Cerebellar nuclear complex (tissue), 1 donor: ENCODE data around the gene FAAH2.
"Not testable (repeated sequence)": the region's sequence is repeated elsewhere in the genome, so short reads cannot be mapped to it uniquely, and the experiment has no call there.

Experiments used
- DNase-seq, 2 experiments: peaks; one replicate each; lab custom pipeline; 2025; lab: John Stamatoyannopoulos, UW

FAAH2 gene

DNA sequence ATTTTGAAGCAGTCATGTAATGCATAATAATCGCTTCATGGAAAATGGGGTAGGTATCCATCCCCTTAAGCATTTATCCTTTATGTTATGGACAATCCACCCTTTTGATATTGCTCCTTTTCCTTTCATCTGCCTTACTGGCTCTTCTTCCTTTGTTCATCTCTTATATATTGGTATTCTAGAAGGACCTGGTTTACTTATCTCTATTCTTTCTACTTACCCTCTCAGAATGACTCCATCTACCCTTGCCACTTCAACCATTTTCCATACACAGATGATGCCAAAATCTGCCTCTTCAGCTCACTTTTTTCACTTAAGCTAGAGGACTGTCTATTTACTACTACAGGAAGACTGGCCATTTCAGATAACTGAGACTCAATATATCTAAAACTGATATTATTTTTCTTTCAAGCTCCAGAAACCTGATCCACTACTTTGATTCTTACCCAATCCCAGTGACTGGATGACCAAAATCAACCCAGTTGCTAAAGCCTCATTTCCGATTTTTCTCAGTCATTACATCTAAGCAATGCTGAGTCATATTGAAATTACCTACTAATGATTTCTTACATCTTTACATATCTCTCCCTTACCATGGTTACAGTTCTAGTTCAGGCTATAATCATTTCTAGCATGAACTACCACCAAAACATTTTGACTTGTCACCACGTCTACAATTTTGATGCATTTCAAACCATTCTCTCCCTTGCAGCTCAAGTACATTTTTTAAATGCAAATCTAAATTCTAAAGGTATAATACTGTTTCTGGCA lies 93.7 kb downstream of the FAAH2 start:
- DNase-seq: no peak

- DNase-seq: not testable (repeated sequence)
These were observed 107.7 kb downstream of the FAAH2 start for GRCh38 chrX:57394162-57394561.

DNA sequence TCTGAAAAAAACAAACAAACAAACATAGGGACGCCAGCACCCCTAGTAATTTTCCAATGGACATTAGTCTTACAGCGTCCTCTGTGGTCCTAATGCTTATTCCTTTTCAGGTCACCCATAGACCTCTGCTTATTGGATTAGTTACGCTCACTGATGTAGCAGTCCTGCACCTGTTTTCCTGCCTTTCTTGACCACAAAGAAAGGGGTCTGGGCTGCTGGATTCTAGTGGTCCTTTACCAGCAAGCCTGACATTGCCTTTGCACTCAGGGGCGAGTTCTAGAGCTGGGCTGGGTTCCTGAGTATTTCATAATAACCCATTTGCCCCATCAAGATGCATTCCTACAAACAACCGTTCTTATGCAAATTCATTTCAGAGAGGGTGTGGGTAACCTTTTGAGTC lies 116.7 kb downstream of the FAAH2 start:
- not testable (repeated sequence) for DNase-seq

- DNase-seq: no peak
These were observed 119.6 kb downstream of the FAAH2 start for GRCh38 chrX:57406149-57406548.

DNA sequence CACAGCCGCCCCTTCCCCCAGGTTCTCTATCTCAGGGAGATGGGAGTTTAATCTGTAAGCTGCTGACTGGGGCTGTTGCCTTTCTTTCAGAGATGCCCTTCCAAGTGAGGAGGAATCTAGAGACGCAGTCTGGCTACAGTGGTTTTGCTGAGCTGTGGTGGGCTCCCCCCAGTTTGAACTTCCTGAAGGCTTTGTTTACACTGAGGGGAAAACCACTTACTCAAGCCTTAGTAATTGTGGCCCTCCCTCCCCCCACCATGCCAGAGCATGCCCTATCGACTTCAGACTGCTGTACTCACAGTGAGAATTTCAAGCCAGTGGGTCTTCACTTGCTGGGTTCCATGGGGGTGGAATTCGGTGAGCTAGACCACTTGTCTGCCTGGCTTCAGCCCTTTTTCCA lies 131.3 kb downstream of the FAAH2 start:
- no peak for DNase-seq

- no peak for DNase-seq
These were observed 135.8 kb downstream of the FAAH2 start for GRCh38 chrX:57422289-57422688.

DNA sequence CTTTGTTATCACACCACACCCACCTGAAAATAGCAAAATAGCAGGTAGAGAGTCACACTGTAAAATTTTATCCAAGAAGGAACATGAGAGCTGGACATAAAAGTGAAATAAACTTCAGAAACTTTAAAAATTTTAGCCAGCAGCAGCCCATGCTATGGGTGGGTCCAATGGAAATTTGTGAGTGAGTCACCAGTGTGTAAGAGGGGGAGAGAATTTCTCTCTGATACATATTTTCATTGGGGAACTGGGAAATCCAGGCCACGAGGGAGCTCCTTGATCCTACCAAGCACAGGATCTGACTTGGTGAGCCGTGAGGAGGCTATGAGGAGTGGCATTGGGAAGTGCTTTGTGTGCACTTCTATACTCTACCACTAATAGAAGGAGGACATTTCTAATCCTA lies 136.3 kb downstream of the FAAH2 start:
- DNase-seq: no peak

- no peak for DNase-seq
These were observed 158.6 kb downstream of the FAAH2 start for GRCh38 chrX:57445076-57445475.

DNA sequence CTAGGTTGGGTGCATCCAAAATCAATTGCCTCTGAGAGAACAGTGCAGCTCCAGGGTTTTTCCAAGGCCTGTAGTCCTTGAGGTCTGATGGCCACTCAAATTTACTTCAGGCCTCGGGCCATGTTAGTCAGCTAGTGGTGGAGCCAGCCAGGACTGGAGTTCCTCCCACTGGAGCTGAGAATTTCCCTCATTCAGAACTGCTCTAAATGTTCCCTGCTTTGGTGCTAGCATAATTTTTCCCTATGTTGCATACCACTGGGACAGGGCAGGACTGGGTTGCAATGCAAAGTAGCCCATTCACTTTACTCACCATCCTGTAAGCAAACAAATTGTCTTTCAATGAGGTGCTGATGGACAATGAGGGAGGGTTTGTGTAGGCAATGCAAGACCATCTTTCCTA lies 159.3 kb downstream of the FAAH2 start:
- DNase-seq: no peak

DNA sequence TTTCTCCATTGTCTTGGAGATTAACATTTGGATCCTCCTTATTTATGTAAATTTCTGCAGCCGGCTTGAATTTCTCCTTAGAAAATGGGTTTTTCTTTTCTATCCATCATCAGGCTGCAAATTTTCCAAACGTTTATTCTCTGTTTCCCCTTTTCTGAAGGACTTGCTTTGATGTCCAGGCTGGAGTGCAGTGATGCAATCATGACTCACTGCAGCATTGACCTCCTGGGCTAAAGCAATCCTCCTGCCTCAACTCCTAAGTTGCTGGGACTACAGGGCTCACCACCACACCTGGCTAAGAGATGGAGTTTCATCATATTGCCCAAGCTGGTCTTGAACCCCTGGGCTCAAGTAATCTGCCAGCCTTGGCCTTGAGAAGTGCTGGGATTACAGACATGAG lies 161.3 kb downstream of the FAAH2 start:
- DNase-seq: no peak

- DNase-seq: no peak
These were observed 165.0 kb downstream of the FAAH2 start for GRCh38 chrX:57451426-57452020.

GRCh38 chrX:57453901-57454300 lies 167.4 kb downstream of the FAAH2 start:
- no peak for DNase-seq

GRCh38 chrX:57481514-57481913 lies 195.0 kb downstream of the FAAH2 start:
- no peak for DNase-seq

- no peak for DNase-seq
These were observed 230.0 kb downstream of the FAAH2 start for GRCh38 chrX:57516491-57516890.

GRCh38 chrX:57519578-57520118 lies 233.1 kb downstream of the FAAH2 start:
- no peak for DNase-seq

- no peak for DNase-seq
These were observed 242.3 kb downstream of the FAAH2 start for GRCh38 chrX:57528670-57529255.
